HepG2 (cell line): ENCODE measurements around the gene BUB1. TPM values are rescaled to one million over a fixed set of nuclear protein-coding genes. Genes with fewer than 3 reads are reported as not detected.

Experiments
- ATAC-seq: fragments of 200-7000 bp; cut with Tn5 transposase; 3 replicates; pipeline ENCODE4 v1.9.1; 2020; ENCODE audit warnings: mild to moderate bottlenecking, moderate library complexity
- BruUV-seq: library from RNA; stranded (reverse); fragments of 400-500 nt; replicated peaks from 2 replicates; lab custom pipeline; 2021; lab: Mats Ljungman, UMichigan
- CTCF ChIA-PET: fragments of 300-600 bp; formaldehyde crosslinking; extraction: SDS; loops from one replicate; lab custom pipeline; 2021; ENCODE audit warnings: low total read pairs, inconsistent platforms, low intra/inter-chr PET ratio; lab: Yijun Ruan, JAX
- POLR2A ChIA-PET: fragments of 350-600 bp; sonication (Branson Sonifier 250); formaldehyde crosslinking; loops from one replicate; lab custom pipeline; 2020; ENCODE audit warnings: antibody characterized with exemption, inconsistent platforms; lab: Yijun Ruan, JAX
- DNase-seq: peaks from one replicate; pipeline ENCODE4 v3.0.0-alpha.2; 2015; ENCODE audit warnings: low spot score
- FAIRE-seq: peaks from 3 replicates; lab custom pipeline; 2011; peaks lifted over from hg19 to GRCh38; lab: Jason Lieb, UNC
- H2AFZ ChIP-seq: one replicate; pipeline ENCODE4 v1.6.1; 2011; ENCODE audit warnings: low read length, inconsistent platforms
- H3K27ac ChIP-seq: fragments of 300-600 bp; 3 replicates; pipeline ENCODE4 v1.8.0; 2011; ENCODE audit warnings: mixed run types, mild to moderate bottlenecking, mixed read lengths, low read length, inconsistent platforms; ENCODE audit not compliant: insufficient read depth; ENCODE audit errors: extremely low read length
- H3K27me3 ChIP-seq, 2 experiments: fragments of 200-600 bp in 1 of 2; 2 replicates in 1 of 2; 3 replicates in 1 of 2; pipeline versions ENCODE4 v1.6.0 to v1.8.0; 2011; ENCODE audit warnings: low read length in 2 of 2, mild to moderate bottlenecking in 2 of 2, moderate library complexity in 2 of 2, inconsistent platforms in 1 of 2; ENCODE audit not compliant: insufficient read depth in 2 of 2, control insufficient read depth in 1 of 2
- H3K36me3 ChIP-seq, 2 experiments: fragments of 200-600 bp in 1 of 2; replicated peaks in 1 of 2; 2 replicates in 1 of 2; 3 replicates in 1 of 2; pipeline versions ENCODE4 v1.5.1 to v1.8.0; 2011; ENCODE audit warnings: low read length in 2 of 2, inconsistent platforms in 1 of 2; ENCODE audit not compliant: insufficient read depth in 2 of 2, control insufficient read depth in 1 of 2
- H3K4me1 ChIP-seq: 2 replicates; pipeline ENCODE4 v1.5.1; 2012; ENCODE audit warnings: low read length, inconsistent platforms; ENCODE audit not compliant: insufficient read depth
- H3K4me2 ChIP-seq: 2 replicates; pipeline ENCODE4 v1.6.0; 2011; ENCODE audit warnings: low read depth, low read length, inconsistent platforms
- H3K4me3 ChIP-seq, 3 experiments: fragments of 200-600 bp in 1 of 3; sonication (generic), shearing (Covaris generic) in 1 of 3; replicated peaks in 1 of 3; 2 replicates each; pipeline ENCODE4 v1.5.1; 2011 to 2016; ENCODE audit warnings: low read length in 3 of 3, inconsistent platforms in 2 of 3, low read depth in 2 of 3, mild to moderate bottlenecking in 2 of 3, control low read depth in 1 of 3, mixed read lengths in 1 of 3; ENCODE audit not compliant: insufficient read depth in 1 of 3
- H3K79me2 ChIP-seq: one replicate; pipeline ENCODE4 v1.6.1; 2011; ENCODE audit warnings: low read length, inconsistent platforms; ENCODE audit not compliant: insufficient read depth
- H3K9ac ChIP-seq: 2 replicates; pipeline ENCODE4 v1.6.0; 2011; ENCODE audit warnings: mild to moderate bottlenecking, low read depth, low read length, inconsistent platforms; ENCODE audit not compliant: insufficient read depth
- H3K9me3 ChIP-seq: 2 replicates; pipeline ENCODE4 v1.5.1; 2012; ENCODE audit warnings: mild to moderate bottlenecking, low read length
- H4K20me1 ChIP-seq: 2 replicates; pipeline ENCODE4 v1.6.0; 2011; ENCODE audit warnings: inconsistent platforms, mild to moderate bottlenecking, low read length, moderate library complexity; ENCODE audit not compliant: insufficient read depth
- CHD4 ChIP-seq: fragments of 200-600 bp; sonication (generic); IDR thresholded peaks from 2 replicates; pipeline ENCODE4 v1.7.0; 2017; ENCODE audit warnings: mild to moderate bottlenecking, low read length, borderline replicate concordance
- DRAP1 ChIP-seq: IDR thresholded peaks from 2 replicates; pipeline ENCODE4 v1.6.1; 2016; ENCODE audit warnings: missing genetic modification reagents, missing compliant biosample characterization
- HES4 ChIP-seq: sonication (generic); formaldehyde crosslinking; IDR thresholded peaks from 2 replicates; pipeline ENCODE4 v1.9.0; 2021; ENCODE audit warnings: mild to moderate bottlenecking, missing genetic modification reagents, borderline replicate concordance
- MEIS2 ChIP-seq: sonication (generic); formaldehyde crosslinking; IDR thresholded peaks from 2 replicates; pipeline ENCODE4 v1.9.0; 2021; ENCODE audit warnings: mild to moderate bottlenecking, missing genetic modification reagents
- TBX2 ChIP-seq: sonication (generic); formaldehyde crosslinking; IDR thresholded peaks from 2 replicates; pipeline ENCODE4 v1.5.0; 2020; ENCODE audit warnings: missing genetic modification reagents, mild to moderate bottlenecking, borderline replicate concordance
- TBX3 ChIP-seq: fragments of 450-650 bp; IDR thresholded peaks from 2 replicates; pipeline ENCODE4 v1.6.1; 2017; ENCODE audit warnings: antibody characterized with exemption, mild to moderate bottlenecking, inconsistent platforms, borderline replicate concordance
- ZNF260 ChIP-seq: sonication (generic); formaldehyde crosslinking; IDR thresholded peaks from 2 replicates; pipeline ENCODE4 v1.4.0; 2020; ENCODE audit warnings: missing genetic modification reagents, low read depth, mild to moderate bottlenecking, borderline replicate concordance
- ZNF34 ChIP-seq: sonication (generic); formaldehyde crosslinking; IDR thresholded peaks from 2 replicates; pipeline ENCODE4 v1.4.0; 2020; ENCODE audit warnings: mild to moderate bottlenecking, missing genetic modification reagents, borderline replicate concordance
- ZNF451 ChIP-seq: sonication (generic); formaldehyde crosslinking; IDR thresholded peaks from 2 replicates; pipeline ENCODE4 v1.5.0; 2020; ENCODE audit warnings: mild to moderate bottlenecking, missing genetic modification reagents
- WGBS: methylation state at CpG from one replicate; pipeline ENCODE4 v1.1.6; 2017; ENCODE audit warnings: low lambda C conversion rate; 5-methylcytosine and 5-hydroxymethylcytosine counted together
- in situ Hi-C: cut with HindIII; loops from 2 replicates; pipeline ENCODE4 v1.10.0; 2017; ENCODE audit warnings: low pct_unique_long_range_greater_than_20kb; ENCODE audit not compliant: extremely low pct_ligation_motif_present
- intact Hi-C: fragments of 100-400 bp; cut with micrococcal nuclease; formaldehyde crosslinking; loops from one replicate; pipeline ENCODE4 v1.10.0; 2022; ENCODE audit not compliant: unreplicated experiment
- polyA plus RNA-seq, 8 experiments: library from polyadenylated mRNA; depleted of rRNA in 3 of 8; stranded (reverse) in 7 of 8; unstranded in 1 of 8; fragments of >200 nt; fragmentation: Illumina TruSeq in 4 of 8; extraction: Trizol in 4 of 8; gene quantifications; 2 replicates each; pipeline versions ENCODE4 v1.2.1 to v1.2.3, GENCODE V29; 2011 to 2016; ENCODE audit warnings: low read depth in 4 of 8, missing spikeins in 1 of 8, mixed read lengths in 1 of 8; ENCODE audit not compliant: insufficient read depth in 1 of 8
- total RNA-seq, 5 experiments: library from RNA; depleted of rRNA; stranded (reverse); fragments of >200 nt; fragmentation: Illumina TruSeq; extraction: Trizol; gene quantifications; 2 replicates each; pipeline ENCODE4 v1.2.3, GENCODE V29; 2016; ENCODE audit warnings: low read depth in 1 of 5
- TF ChIP-seq, protein P1 (sequence below): sonication (generic); formaldehyde crosslinking; IDR thresholded peaks from 2 replicates; pipeline ENCODE4 v1.5.0; 2020; ENCODE audit warnings: mild to moderate bottlenecking, missing genetic modification reagents
- TF ChIP-seq, protein P2 (sequence below): sonication (generic); formaldehyde crosslinking; IDR thresholded peaks from 2 replicates; pipeline ENCODE4 v1.4.0; 2020; ENCODE audit warnings: low read depth, mild to moderate bottlenecking, missing genetic modification reagents

The BUB1 gene
- total and polyA plus RNA-seq, 2 of the 13 experiments (the other 11 are each of a cell fraction or from before 2014, with no cell fraction given) = 27.8 to 52.6 TPM

GRCh38 chr2:110707386-110707965 lies 29.6 kb upstream of the BUB1 start:
- intact Hi-C loops = no loop called here
- no peak overlapping the region for H3K9ac ChIP-seq
- in situ Hi-C loops = no loop called here

More at GRCh38 chr2:110707386-110707965, 29.6 kb upstream of the BUB1 start:
- WGBS = 0% methylated on average over 1 of the region's 1 CpG
- no peaks in the 10 kb centered on the region for H3K36me3 ChIP-seq
- no peaks in the 10 kb centered on the region for H3K4me1 ChIP-seq
- no peak overlapping the region for H3K4me2 ChIP-seq
- DNase-seq (no peak), FAIRE-seq (no peak), ATAC-seq (no peak)
- no peak overlapping the region for H3K4me3 ChIP-seq
- no peaks in the 10 kb centered on the region for H4K20me1 ChIP-seq
- no peak for TF ChIP-seq CHD4
- TF ChIP-seq DRAP1 (CRISPR knock-in tag) = no peak
- no peak for TF ChIP-seq ZNF451 (CRISPR knock-in tag)
- TF ChIP-seq ZNF34 = no peak
- TF ChIP-seq HES4 (CRISPR knock-in tag) = no peak
- TF ChIP-seq, protein P1, sequence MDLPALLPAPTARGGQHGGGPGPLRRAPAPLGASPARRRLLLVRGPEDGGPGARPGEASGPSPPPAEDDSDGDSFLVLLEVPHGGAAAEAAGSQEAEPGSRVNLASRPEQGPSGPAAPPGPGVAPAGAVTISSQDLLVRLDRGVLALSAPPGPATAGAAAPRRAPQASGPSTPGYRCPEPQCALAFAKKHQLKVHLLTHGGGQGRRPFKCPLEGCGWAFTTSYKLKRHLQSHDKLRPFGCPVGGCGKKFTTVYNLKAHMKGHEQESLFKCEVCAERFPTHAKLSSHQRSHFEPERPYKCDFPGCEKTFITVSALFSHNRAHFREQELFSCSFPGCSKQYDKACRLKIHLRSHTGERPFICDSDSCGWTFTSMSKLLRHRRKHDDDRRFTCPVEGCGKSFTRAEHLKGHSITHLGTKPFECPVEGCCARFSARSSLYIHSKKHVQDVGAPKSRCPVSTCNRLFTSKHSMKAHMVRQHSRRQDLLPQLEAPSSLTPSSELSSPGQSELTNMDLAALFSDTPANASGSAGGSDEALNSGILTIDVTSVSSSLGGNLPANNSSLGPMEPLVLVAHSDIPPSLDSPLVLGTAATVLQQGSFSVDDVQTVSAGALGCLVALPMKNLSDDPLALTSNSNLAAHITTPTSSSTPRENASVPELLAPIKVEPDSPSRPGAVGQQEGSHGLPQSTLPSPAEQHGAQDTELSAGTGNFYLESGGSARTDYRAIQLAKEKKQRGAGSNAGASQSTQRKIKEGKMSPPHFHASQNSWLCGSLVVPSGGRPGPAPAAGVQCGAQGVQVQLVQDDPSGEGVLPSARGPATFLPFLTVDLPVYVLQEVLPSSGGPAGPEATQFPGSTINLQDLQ (CRISPR knock-in tag) = no peak
- TF ChIP-seq, protein P2, sequence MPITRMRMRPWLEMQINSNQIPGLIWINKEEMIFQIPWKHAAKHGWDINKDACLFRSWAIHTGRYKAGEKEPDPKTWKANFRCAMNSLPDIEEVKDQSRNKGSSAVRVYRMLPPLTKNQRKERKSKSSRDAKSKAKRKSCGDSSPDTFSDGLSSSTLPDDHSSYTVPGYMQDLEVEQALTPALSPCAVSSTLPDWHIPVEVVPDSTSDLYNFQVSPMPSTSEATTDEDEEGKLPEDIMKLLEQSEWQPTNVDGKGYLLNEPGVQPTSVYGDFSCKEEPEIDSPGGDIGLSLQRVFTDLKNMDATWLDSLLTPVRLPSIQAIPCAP (CRISPR knock-in tag) = no peak
- no peak for TF ChIP-seq ZNF260 (CRISPR knock-in tag)
- TF ChIP-seq TBX3 = no peak
- no peak for TF ChIP-seq MEIS2 (CRISPR knock-in tag)
- TF ChIP-seq TBX2 (CRISPR knock-in tag) = no peak
- no peak overlapping the region for H3K27ac ChIP-seq
- no peaks in the 10 kb centered on the region for H3K9me3 ChIP-seq
- ChIA-PET CTCF (no interaction called here), POLR2A (no interaction called here)
- peaks cover 7 to 25% of the 10 kb centered on the region in 2 experiments for H3K27me3 ChIP-seq
- no TSS peak for BruUV-seq
- H2AFZ ChIP-seq = no peak overlapping the region
- H3K79me2 ChIP-seq = no peaks in the 10 kb centered on the region
